HG03378 (cell line): ENCODE results near the gene NWD2.

Experiments used
- ATAC-seq: cut with Tn5 transposase; IDR thresholded peaks from one replicate; pipeline ENCODE4 v1.9.1; 2021; ENCODE audit warnings: mild to moderate bottlenecking, moderate library complexity; ENCODE audit not compliant: unreplicated experiment

Gene NWD2

GRCh38 chr4:37464373-37465128 lies 220.0 kb downstream of the NWD2 start:
- no peak for ATAC-seq

GRCh38 chr4:37465296-37465695 lies 220.8 kb downstream of the NWD2 start:
- ATAC-seq, result no peak

GRCh38 chr4:37465845-37466244 lies 221.3 kb downstream of the NWD2 start:
- ATAC-seq, result no peak

- no peak for ATAC-seq
Measured at GRCh38 chr4:37467223-37467622, 222.7 kb downstream of the NWD2 start.

- no peak for ATAC-seq
Measured at GRCh38 chr4:37467824-37468223, 223.3 kb downstream of the NWD2 start.

GRCh38 chr4:37469286-37469685 lies 224.7 kb downstream of the NWD2 start:
- no peak for ATAC-seq

GRCh38 chr4:37470245-37470644 lies 225.7 kb downstream of the NWD2 start:
- ATAC-seq, result no peak

GRCh38 chr4:37471093-37471492 lies 226.6 kb downstream of the NWD2 start:
- no peak for ATAC-seq

- no peak for ATAC-seq
Measured at GRCh38 chr4:37471971-37472370, 227.4 kb downstream of the NWD2 start.

- no peak for ATAC-seq
Measured at GRCh38 chr4:37473807-37474206, 229.3 kb downstream of the NWD2 start.

GRCh38 chr4:37475087-37475486 lies 230.5 kb downstream of the NWD2 start:
- ATAC-seq, result no peak

GRCh38 chr4:37475776-37476175 lies 231.2 kb downstream of the NWD2 start:
- no peak for ATAC-seq

- no peak for ATAC-seq
Measured at GRCh38 chr4:37476256-37476655, 231.7 kb downstream of the NWD2 start.

- no peak for ATAC-seq
Measured at GRCh38 chr4:37476691-37477090, 232.1 kb downstream of the NWD2 start.

GRCh38 chr4:37477126-37477525 lies 232.6 kb downstream of the NWD2 start:
- no peak for ATAC-seq

GRCh38 chr4:37478151-37478550 lies 233.6 kb downstream of the NWD2 start:
- ATAC-seq, result no peak

GRCh38 chr4:37480509-37480908 lies 236.0 kb downstream of the NWD2 start:
- ATAC-seq, result no peak

GRCh38 chr4:37481547-37482122 lies 237.1 kb downstream of the NWD2 start:
- no peak for ATAC-seq

GRCh38 chr4:37482236-37482913 lies 237.8 kb downstream of the NWD2 start:
- ATAC-seq, result no peak

- no peak for ATAC-seq
Measured at GRCh38 chr4:37483610-37484009, 239.1 kb downstream of the NWD2 start.

GRCh38 chr4:37486166-37486565 lies 241.6 kb downstream of the NWD2 start:
- ATAC-seq, result no peak

- no peak for ATAC-seq
Measured at GRCh38 chr4:37487668-37488067, 243.1 kb downstream of the NWD2 start.
